ENCODE data around the gene NAALADL2.
"Not testable (repeated sequence)": the region's sequence is repeated elsewhere in the genome, so short reads cannot be mapped to it uniquely, and the experiment has no call there.

The NAALADL2 gene

GRCh38 chr3:175108613-175109151 lies 249.5 kb downstream of the NAALADL2 start:
- Histone ChIP-seq H3K27ac (ENCODE audit: insufficient read depth, low read depth, low read length, poor library complexity, severe bottlenecking) (no peak overlapping the region), H3K4me1 (ENCODE audit: control insufficient read depth, insufficient read depth, low read length) (no peaks in the 10 kb centered on the region), H3K9me3 (ENCODE audit: control insufficient read depth, low read length) (no peaks in the 10 kb centered on the region), H3K36me3 (ENCODE audit: control insufficient read depth, insufficient read depth, low read length) (no peaks in the 10 kb centered on the region), H3K4me3 (ENCODE audit: insufficient read depth, low read depth, low read length) (no peak overlapping the region), H3K27me3 (ENCODE audit: control insufficient read depth, insufficient read depth, low read length, poor library complexity, severe bottlenecking) (no peaks in the 10 kb centered on the region)
- WGBS, 2 experiments: no CpG with 5 or more reads among the region's 2 CpGs

- WGBS, 2 experiments: 92 to 100% methylated on average over 2 of the region's 2 CpGs
- Histone ChIP-seq H3K27ac (ENCODE audit: insufficient read depth, low read depth, low read length, poor library complexity, severe bottlenecking) (no peak overlapping the region), H3K4me1 (ENCODE audit: control insufficient read depth, insufficient read depth, low read length) (no peaks in the 10 kb centered on the region), H3K27me3 (ENCODE audit: control insufficient read depth, insufficient read depth, low read length, poor library complexity, severe bottlenecking) (no peaks in the 10 kb centered on the region), H3K4me3 (ENCODE audit: insufficient read depth, low read depth, low read length) (no peak overlapping the region), H3K36me3 (ENCODE audit: control insufficient read depth, insufficient read depth, low read length) (no peaks in the 10 kb centered on the region), H3K9me3 (ENCODE audit: control insufficient read depth, low read length) (no peaks in the 10 kb centered on the region)
These were observed 251.9 kb downstream of the NAALADL2 start for GRCh38 chr3:175111036-175111435.

GRCh38 chr3:175118382-175118941 lies 259.3 kb downstream of the NAALADL2 start:
- H3K9me3 ChIP-seq (ENCODE audit: control insufficient read depth, low read length): no peaks in the 10 kb centered on the region
- H3K36me3 ChIP-seq (ENCODE audit: control insufficient read depth, insufficient read depth, low read length): no peaks in the 10 kb centered on the region
- no peaks in the 10 kb centered on the region for H3K4me1 ChIP-seq (ENCODE audit: control insufficient read depth, insufficient read depth, low read length)
- H3K27me3 ChIP-seq (ENCODE audit: control insufficient read depth, insufficient read depth, low read length, poor library complexity, severe bottlenecking): no peaks in the 10 kb centered on the region
- no peak overlapping the region for H3K27ac ChIP-seq (ENCODE audit: insufficient read depth, low read depth, low read length, poor library complexity, severe bottlenecking)
- H3K4me3 ChIP-seq (ENCODE audit: insufficient read depth, low read depth, low read length): no peak overlapping the region
- 88 to 94% methylated on average over 1 of the region's 1 CpG for WGBS, 2 experiments

GRCh38 chr3:175121225-175121624 lies 262.1 kb downstream of the NAALADL2 start:
- no peaks in the 10 kb centered on the region for H3K4me1 ChIP-seq (ENCODE audit: control insufficient read depth, insufficient read depth, low read length)
- no peak overlapping the region for H3K4me3 ChIP-seq (ENCODE audit: insufficient read depth, low read depth, low read length)
- H3K9me3 ChIP-seq (ENCODE audit: control insufficient read depth, low read length): no peaks in the 10 kb centered on the region
- H3K27ac ChIP-seq (ENCODE audit: insufficient read depth, low read depth, low read length, poor library complexity, severe bottlenecking): no peak overlapping the region
- H3K27me3 ChIP-seq (ENCODE audit: control insufficient read depth, insufficient read depth, low read length, poor library complexity, severe bottlenecking): no peaks in the 10 kb centered on the region
- no peaks in the 10 kb centered on the region for H3K36me3 ChIP-seq (ENCODE audit: control insufficient read depth, insufficient read depth, low read length)
- 65 to 74% methylated on average over 2 of the region's 2 CpGs for WGBS, 2 experiments

GRCh38 chr3:175127075-175127662 lies 268.0 kb downstream of the NAALADL2 start:
- no peak overlapping the region for H3K4me3 ChIP-seq (ENCODE audit: insufficient read depth, low read depth, low read length)
- H3K9me3 ChIP-seq (ENCODE audit: control insufficient read depth, low read length): no peaks in the 10 kb centered on the region
- no peak overlapping the region for H3K27ac ChIP-seq (ENCODE audit: insufficient read depth, low read depth, low read length, poor library complexity, severe bottlenecking)
- no peaks in the 10 kb centered on the region for H3K27me3 ChIP-seq (ENCODE audit: control insufficient read depth, insufficient read depth, low read length, poor library complexity, severe bottlenecking)
- no peaks in the 10 kb centered on the region for H3K36me3 ChIP-seq (ENCODE audit: control insufficient read depth, insufficient read depth, low read length)
- 97 to 100% methylated on average over 2 to 3 of the region's 3 CpGs for WGBS, 2 experiments
- no peaks in the 10 kb centered on the region for H3K4me1 ChIP-seq (ENCODE audit: control insufficient read depth, insufficient read depth, low read length)

GRCh38 chr3:175129126-175129525 lies 270.0 kb downstream of the NAALADL2 start:
- Histone ChIP-seq H3K36me3 (ENCODE audit: control insufficient read depth, insufficient read depth, low read length) (no peaks in the 10 kb centered on the region), H3K4me1 (ENCODE audit: control insufficient read depth, insufficient read depth, low read length) (no peaks in the 10 kb centered on the region)
- WGBS, 2 experiments: 100% methylated on average over 1 of the region's 2 CpGs

GRCh38 chr3:175129571-175129970 lies 270.4 kb downstream of the NAALADL2 start:
- H3K27ac ChIP-seq (ENCODE audit: insufficient read depth, low read depth, low read length, poor library complexity, severe bottlenecking): no peak overlapping the region

More at GRCh38 chr3:175129126-175129525, 270.0 kb downstream of the NAALADL2 start:
- Histone ChIP-seq H3K9me3 (ENCODE audit: control insufficient read depth, low read length) (no peaks in the 10 kb centered on the region), H3K27ac (ENCODE audit: insufficient read depth, low read depth, low read length, poor library complexity, severe bottlenecking) (no peak overlapping the region), H3K4me3 (ENCODE audit: insufficient read depth, low read depth, low read length) (no peak overlapping the region), H3K27me3 (ENCODE audit: control insufficient read depth, insufficient read depth, low read length, poor library complexity, severe bottlenecking) (no peaks in the 10 kb centered on the region)

GRCh38 chr3:175131866-175132265 lies 272.7 kb downstream of the NAALADL2 start:
- not testable (repeated sequence) for H3K27me3 ChIP-seq (ENCODE audit: control insufficient read depth, insufficient read depth, low read length, poor library complexity, severe bottlenecking); H3K9me3 ChIP-seq (ENCODE audit: control insufficient read depth, low read length); H3K36me3 ChIP-seq (ENCODE audit: control insufficient read depth, insufficient read depth, low read length); H3K27ac ChIP-seq (ENCODE audit: insufficient read depth, low read depth, low read length, poor library complexity, severe bottlenecking); H3K4me1 ChIP-seq (ENCODE audit: control insufficient read depth, insufficient read depth, low read length); H3K4me3 ChIP-seq (ENCODE audit: insufficient read depth, low read depth, low read length)
- 96 to 98% methylated on average over 20 of the region's 28 CpGs for WGBS, 2 experiments

More at GRCh38 chr3:175129571-175129970, 270.4 kb downstream of the NAALADL2 start:
- Histone ChIP-seq H3K9me3 (ENCODE audit: control insufficient read depth, low read length) (no peaks in the 10 kb centered on the region), H3K4me3 (ENCODE audit: insufficient read depth, low read depth, low read length) (no peak overlapping the region), H3K27me3 (ENCODE audit: control insufficient read depth, insufficient read depth, low read length, poor library complexity, severe bottlenecking) (no peaks in the 10 kb centered on the region), H3K36me3 (ENCODE audit: control insufficient read depth, insufficient read depth, low read length) (no peaks in the 10 kb centered on the region), H3K4me1 (ENCODE audit: control insufficient read depth, insufficient read depth, low read length) (no peaks in the 10 kb centered on the region)
- WGBS, 2 experiments: 80% methylated on average over 1 of the region's 2 CpGs; no CpG with 5 or more reads in 1 of the 2 experiments

- H3K4me1 ChIP-seq (ENCODE audit: control insufficient read depth, insufficient read depth, low read length); H3K4me3 ChIP-seq (ENCODE audit: insufficient read depth, low read depth, low read length); H3K9me3 ChIP-seq (ENCODE audit: control insufficient read depth, low read length); H3K27me3 ChIP-seq (ENCODE audit: control insufficient read depth, insufficient read depth, low read length, poor library complexity, severe bottlenecking); H3K36me3 ChIP-seq (ENCODE audit: control insufficient read depth, insufficient read depth, low read length); H3K27ac ChIP-seq (ENCODE audit: insufficient read depth, low read depth, low read length, poor library complexity, severe bottlenecking): not testable (repeated sequence)
- WGBS, 2 experiments: 97% methylated on average over 26 to 28 of the region's 28 CpGs
These were observed 273.6 kb downstream of the NAALADL2 start for GRCh38 chr3:175132706-175133105.

GRCh38 chr3:175144368-175144767 lies 285.2 kb downstream of the NAALADL2 start:
- Histone ChIP-seq H3K36me3 (ENCODE audit: control insufficient read depth, insufficient read depth, low read length) (no peaks in the 10 kb centered on the region), H3K4me1 (ENCODE audit: control insufficient read depth, insufficient read depth, low read length) (no peaks in the 10 kb centered on the region), H3K27ac (ENCODE audit: insufficient read depth, low read depth, low read length, poor library complexity, severe bottlenecking) (no peak overlapping the region), H3K4me3 (ENCODE audit: insufficient read depth, low read depth, low read length) (no peak overlapping the region), H3K27me3 (ENCODE audit: control insufficient read depth, insufficient read depth, low read length, poor library complexity, severe bottlenecking) (no peaks in the 10 kb centered on the region), H3K9me3 (ENCODE audit: control insufficient read depth, low read length) (no peaks in the 10 kb centered on the region)
- WGBS, 2 experiments: 91 to 92% methylated on average over 2 of the region's 2 CpGs
